A673 (cell line): ENCODE measurements around the gene CGB2. TPM values are rescaled to one million over a fixed set of nuclear protein-coding genes. Genes with fewer than 3 reads are reported as not detected.

ENCODE experiments used
- BruUV-seq: library from RNA; stranded (reverse); fragments of 400-500 nt; replicated peaks from 2 replicates; lab custom pipeline; 2021; lab: Mats Ljungman, UMichigan
- CTCF ChIA-PET: fragments of 300-600 bp; sonication (Branson Sonifier 250); formaldehyde crosslinking; loops from one replicate; lab custom pipeline; 2022; ENCODE audit warnings: antibody characterized with exemption; lab: Charles Lee
- POLR2A ChIA-PET: fragments of 300-600 bp; sonication (Branson Sonifier 250); formaldehyde crosslinking; loops from one replicate; lab custom pipeline; 2022; ENCODE audit warnings: antibody characterized with exemption; ENCODE audit not compliant: low non-redundant PET; lab: Charles Lee
- DNase-seq: peaks from one replicate; pipeline ENCODE4 v3.0.0-alpha.2; 2015; ENCODE audit warnings: low spot score
- H3K27ac ChIP-seq: fragments of 200-600 bp; sonication (generic); 2 replicates; pipeline ENCODE4 v1.5.1; 2016; ENCODE audit warnings: mixed run types, low read depth, mild to moderate bottlenecking, mixed read lengths, antibody characterized with exemption, low read length; ENCODE audit not compliant: poor library complexity, severe bottlenecking
- H3K27me3 ChIP-seq: fragments of 200-600 bp; sonication (generic); replicated peaks from 2 replicates; pipeline ENCODE4 v1.6.1; 2017; ENCODE audit warnings: mixed run types, low read depth, mild to moderate bottlenecking, mixed read lengths, antibody characterized with exemption, low read length; ENCODE audit not compliant: insufficient read depth, poor library complexity
- H3K36me3 ChIP-seq: fragments of 200-600 bp; sonication (generic); 2 replicates; pipeline ENCODE4 v1.6.1; 2016; ENCODE audit warnings: mixed run types, mild to moderate bottlenecking, mixed read lengths, antibody characterized with exemption, low read length; ENCODE audit not compliant: insufficient read depth, poor library complexity, severe bottlenecking
- H3K4me1 ChIP-seq: fragments of 200-600 bp; sonication (generic); 2 replicates; pipeline ENCODE4 v1.6.1; 2017; ENCODE audit warnings: mixed run types, mild to moderate bottlenecking, mixed read lengths, antibody characterized with exemption, low read length; ENCODE audit not compliant: insufficient read depth, poor library complexity, severe bottlenecking
- H3K4me3 ChIP-seq: fragments of 200-600 bp; sonication (generic); 2 replicates; pipeline ENCODE4 v1.5.1; 2016; ENCODE audit warnings: low read depth, mixed run types, mild to moderate bottlenecking, mixed read lengths, low read length; ENCODE audit not compliant: poor library complexity, severe bottlenecking
- H3K9me3 ChIP-seq: fragments of 200-600 bp; sonication (generic); 2 replicates; pipeline ENCODE4 v1.6.1; 2016; ENCODE audit warnings: mixed run types, low read depth, mild to moderate bottlenecking, mixed read lengths, antibody characterized with exemption, low read length; ENCODE audit not compliant: poor library complexity, severe bottlenecking
- EZH2 ChIP-seq: fragments of 200-600 bp; sonication (generic); IDR thresholded peaks from 2 replicates; pipeline ENCODE4 v1.6.1; 2017; ENCODE audit warnings: borderline replicate concordance, low read depth, mild to moderate bottlenecking, mixed read lengths, antibody characterized with exemption, low read length; ENCODE audit not compliant: poor library complexity, severe bottlenecking
- intact Hi-C: fragments of 100-400 bp; cut with micrococcal nuclease; formaldehyde crosslinking; loops from one replicate; pipeline ENCODE4 v1.10.0; 2022; ENCODE audit not compliant: unreplicated experiment
- microRNA-seq: library from miRNA; unstranded; fragments of <30 nt; microRNA quantifications from one replicate; pipeline ENCODE4 v1.2.0, GENCODE V29; 2021
- total RNA-seq: library from RNA; stranded (reverse); gene quantifications from 2 replicates; pipeline ENCODE4 v1.2.3, GENCODE V29; 2021
- TF ChIP-seq, protein P1 (sequence below): fragments of 300-800, 200-600 bp; sonication (generic); conservative IDR thresholded peaks from 2 replicates; pipeline ENCODE4 v1.5.1; 2017; ENCODE audit warnings: low read depth, mild to moderate bottlenecking, antibody characterized with exemption, low read length, moderate library complexity, mixed read lengths

The CGB2 gene
- total RNA-seq, 1 experiment from 2014 or later: not detected

DNA sequence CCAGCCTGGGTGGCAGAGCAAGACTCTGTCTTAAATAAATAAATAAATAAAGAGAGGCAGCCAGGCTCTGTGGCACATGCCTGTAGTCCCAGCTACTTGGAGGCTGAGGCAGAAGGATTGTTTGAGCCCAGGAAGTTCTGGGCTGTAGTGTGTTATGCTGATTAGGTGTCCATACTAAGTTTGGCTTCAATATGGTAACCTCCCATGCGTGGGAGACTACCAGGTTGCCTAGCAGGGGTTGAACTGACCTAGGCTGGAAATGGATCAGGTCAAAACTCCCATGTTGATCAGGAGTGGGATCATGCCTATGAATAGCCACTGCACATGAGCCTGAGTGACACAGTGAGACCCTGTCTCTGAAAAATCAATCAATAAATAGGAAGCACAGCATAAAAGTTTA is 49.6 kb downstream of the CGB2 start:
- Histone ChIP-seq H3K4me1 (peaks cover 5% of the 10 kb centered on the region), H3K27me3 (no peaks in the 10 kb centered on the region), H3K4me3 (no peak overlapping the region), H3K9me3 (no peaks in the 10 kb centered on the region), H3K36me3 (no peaks in the 10 kb centered on the region), H3K27ac (no peak overlapping the region)
- no peak for DNase-seq
- TF ChIP-seq, protein P1, sequence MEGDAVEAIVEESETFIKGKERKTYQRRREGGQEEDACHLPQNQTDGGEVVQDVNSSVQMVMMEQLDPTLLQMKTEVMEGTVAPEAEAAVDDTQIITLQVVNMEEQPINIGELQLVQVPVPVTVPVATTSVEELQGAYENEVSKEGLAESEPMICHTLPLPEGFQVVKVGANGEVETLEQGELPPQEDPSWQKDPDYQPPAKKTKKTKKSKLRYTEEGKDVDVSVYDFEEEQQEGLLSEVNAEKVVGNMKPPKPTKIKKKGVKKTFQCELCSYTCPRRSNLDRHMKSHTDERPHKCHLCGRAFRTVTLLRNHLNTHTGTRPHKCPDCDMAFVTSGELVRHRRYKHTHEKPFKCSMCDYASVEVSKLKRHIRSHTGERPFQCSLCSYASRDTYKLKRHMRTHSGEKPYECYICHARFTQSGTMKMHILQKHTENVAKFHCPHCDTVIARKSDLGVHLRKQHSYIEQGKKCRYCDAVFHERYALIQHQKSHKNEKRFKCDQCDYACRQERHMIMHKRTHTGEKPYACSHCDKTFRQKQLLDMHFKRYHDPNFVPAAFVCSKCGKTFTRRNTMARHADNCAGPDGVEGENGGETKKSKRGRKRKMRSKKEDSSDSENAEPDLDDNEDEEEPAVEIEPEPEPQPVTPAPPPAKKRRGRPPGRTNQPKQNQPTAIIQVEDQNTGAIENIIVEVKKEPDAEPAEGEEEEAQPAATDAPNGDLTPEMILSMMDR: no peak
- no peak for TF ChIP-seq EZH2
- no TSS peak for BruUV-seq
- intact Hi-C loops: no loop called here
- ChIA-PET CTCF (no interaction called here), POLR2A (no interaction called here)

Small RNA genes lying within 50 kb of the gene (microRNA-seq; reads per million reads assigned to microRNA genes)
- gene MIR6798: 1.6 reads per million

Other genes with a start within 250 kb of the CGB2 start
- 54.0 and 62.7 TPM in 2 replicates for gene BCAT2, start 220.9 kb upstream of the CGB2 start, total RNA-seq
- 2.0 and 3.0 TPM in 2 replicates for gene HSD17B14, start 195.4 kb upstream of the CGB2 start, total RNA-seq
- 20.7 and 24.1 TPM in 2 replicates for gene PLEKHA4, start 163.3 kb upstream of the CGB2 start, total RNA-seq
- 27.6 and 41.2 TPM in 2 replicates for gene PPP1R15A, start 159.5 kb upstream of the CGB2 start, total RNA-seq
- gene TULP2, start 133.1 kb upstream of the CGB2 start, total RNA-seq: not detected in 2 replicates
- gene NUCB1, start 131.6 kb upstream of the CGB2 start, total RNA-seq: 86.7 and 109 TPM in 2 replicates
- not detected in 2 replicates for gene DHDH, start 98.2 kb upstream of the CGB2 start, total RNA-seq
- 103 and 112 TPM in 2 replicates for gene BAX, start 77.0 kb upstream of the CGB2 start, total RNA-seq
- gene FTL, start 66.6 kb upstream of the CGB2 start, total RNA-seq: 1,330 and 1,983 TPM in 2 replicates
- gene GYS1, start 38.6 kb upstream of the CGB2 start, total RNA-seq: 54.6 and 57.0 TPM in 2 replicates
- gene RUVBL2, start 38.0 kb upstream of the CGB2 start, total RNA-seq: 227 and 241 TPM in 2 replicates
- not detected in 2 replicates for gene LHB, start 14.8 kb upstream of the CGB2 start, total RNA-seq
- gene CGB3, start 7.6 kb upstream of the CGB2 start, total RNA-seq: not detected in 2 replicates
- gene CGB1, start 5.0 kb downstream of the CGB2 start, total RNA-seq: not detected in 2 replicates
- gene CGB5, start 12.0 kb downstream of the CGB2 start, total RNA-seq: not detected in 2 replicates
- not detected in 2 replicates for gene CGB8, start 17.2 kb downstream of the CGB2 start, total RNA-seq
- gene CGB7, start 25.9 kb downstream of the CGB2 start, total RNA-seq: not detected in 2 replicates
- not detected in 2 replicates for gene NTF4, start 32.9 kb downstream of the CGB2 start, total RNA-seq
- not detected in 2 replicates for gene KCNA7, start 40.8 kb downstream of the CGB2 start, total RNA-seq
- 291 and 295 TPM in 2 replicates for gene SNRNP70, start 53.6 kb downstream of the CGB2 start, total RNA-seq
- gene LIN7B, start 82.5 kb downstream of the CGB2 start, total RNA-seq: 19.9 and 24.3 TPM in 2 replicates
- gene C19orf73, start 87.3 kb downstream of the CGB2 start, total RNA-seq: 1.7 and 2.6 TPM in 2 replicates
- 33.1 and 33.6 TPM in 2 replicates for gene PPFIA3, start 87.7 kb downstream of the CGB2 start, total RNA-seq
- not detected in 2 replicates for gene HRC, start 123.5 kb downstream of the CGB2 start, total RNA-seq
- 107 and 116 TPM in 2 replicates for gene TRPM4, start 125.9 kb downstream of the CGB2 start, total RNA-seq